Measurements from ENCODE around the gene ABLIM1.

DNA sequence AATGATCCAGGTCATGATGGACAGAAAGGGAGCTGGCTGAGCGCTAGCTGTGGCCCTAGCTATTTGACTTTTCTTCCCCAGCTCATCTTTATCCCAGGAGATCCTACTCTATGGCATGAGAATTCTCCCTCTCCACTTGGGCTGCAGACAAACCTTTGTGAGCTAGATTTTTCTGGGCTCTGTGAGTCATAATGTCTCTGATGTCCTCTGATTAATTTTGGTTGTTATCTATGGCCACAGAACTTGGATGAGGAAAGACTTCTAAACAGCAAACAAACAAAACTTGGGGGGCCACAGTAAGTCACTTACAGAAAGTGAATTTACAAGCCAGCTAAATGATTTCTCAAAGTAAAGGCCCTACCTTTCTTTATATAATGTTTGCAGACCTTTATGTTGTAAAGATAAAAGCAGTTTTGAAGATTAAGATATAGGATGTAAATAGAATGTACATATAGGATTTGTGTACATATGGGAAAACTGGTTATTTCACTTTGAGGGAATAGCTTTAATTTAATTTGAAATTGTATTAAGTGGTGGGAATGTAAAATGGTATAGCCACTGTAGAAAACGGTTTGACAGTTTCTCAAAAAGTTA is 10.4 kb downstream of the ABLIM1 start:
- no peak for TF ChIP-seq CTCF (IDR thresholded peaks at IDR 0.05)
- TF ChIP-seq POLR2AphosphoS5 (IDR thresholded peaks at IDR 0.05; ENCODE audit: low read depth, low read length): no peak
- peak; percentile 65 for TF ChIP-seq TCF7L2 (IDR thresholded peaks at IDR 0.05; ENCODE audit: low read depth, low read length)

All from Panc1 (cell line).